CD4-positive, CD25-positive, alpha-beta regulatory T cell (primary cell): Measurements from ENCODE around the gene HOXB9. TPM values are rescaled to one million over a fixed set of nuclear protein-coding genes. Genes with fewer than 3 reads are reported as not detected.

ENCODE experiments used
- ATAC-seq, 2 donors: fragments of 150-1000 bp; cut with Tn5 transposase; one replicate each; pipeline ENCODE4 v1.10.0; 2021; ENCODE audit warnings: low read depth in 2 of 2, moderate number of reproducible peaks in 2 of 2, moderate library complexity in 1 of 2
- DNase-seq, 3 donors: peaks; one replicate each; pipeline versions ENCODE4 v3.0.0 to v3.0.0-alpha.2; 2012 to 2022; ENCODE audit warnings: mixed read lengths in 1 of 3
- H3K27ac ChIP-seq: one replicate; pipeline ENCODE4 v1.7.0; 2013; ENCODE audit warnings: mild to moderate bottlenecking, low read length; ENCODE audit not compliant: insufficient read depth, poor library complexity, severe bottlenecking
- H3K27me3 ChIP-seq: one replicate; pipeline ENCODE4 v1.7.0; 2013; ENCODE audit warnings: low read length; ENCODE audit not compliant: control insufficient read depth, insufficient read depth
- H3K36me3 ChIP-seq: one replicate; pipeline ENCODE4 v1.7.0; 2013; ENCODE audit warnings: mild to moderate bottlenecking, low read length, moderate library complexity; ENCODE audit not compliant: control insufficient read depth, insufficient read depth
- H3K4me1 ChIP-seq: 2 replicates; pipeline ENCODE4 v1.7.0; 2013; ENCODE audit warnings: mild to moderate bottlenecking, low read length; ENCODE audit not compliant: insufficient read depth, control insufficient read depth, poor library complexity, severe bottlenecking
- H3K4me3 ChIP-seq: one replicate; pipeline ENCODE4 v1.7.0; 2013; ENCODE audit warnings: low read depth, mild to moderate bottlenecking, low read length, moderate library complexity
- H3K9me3 ChIP-seq, 2 experiments: 1 replicate in 1 of 2; 2 replicates in 1 of 2; pipeline ENCODE4 v1.7.0; 2013; ENCODE audit warnings: low read length in 2 of 2, mild to moderate bottlenecking in 1 of 2, moderate library complexity in 1 of 2; ENCODE audit not compliant: control insufficient read depth in 2 of 2
- H3K27ac Mint-ChIP-seq, 3 donors: one replicate each; pipeline ENCODE4 v1.8.0; 2020 to 2022; ENCODE audit warnings: mild to moderate bottlenecking in 3 of 3, mixed read lengths in 3 of 3, moderate library complexity in 2 of 3
- H3K27me3 Mint-ChIP-seq: one replicate; pipeline ENCODE4 v1.8.0; 2022; ENCODE audit warnings: mild to moderate bottlenecking, mixed read lengths
- H3K36me3 Mint-ChIP-seq: one replicate; pipeline ENCODE4 v1.8.0; 2020; ENCODE audit warnings: mixed read lengths
- H3K4me1 Mint-ChIP-seq, 4 donors: one replicate each; pipeline ENCODE4 v1.8.0; 2020 to 2022; ENCODE audit warnings: mixed read lengths in 4 of 4, mild to moderate bottlenecking in 1 of 4
- H3K4me3 Mint-ChIP-seq, 4 donors: one replicate each; pipeline ENCODE4 v1.8.0; 2020 to 2022; ENCODE audit warnings: mild to moderate bottlenecking in 4 of 4, mixed read lengths in 4 of 4, moderate library complexity in 3 of 4
- H3K9me3 Mint-ChIP-seq, 7 donors: one replicate each; pipeline ENCODE4 v1.8.0; 2020 to 2022; ENCODE audit warnings: mixed read lengths in 7 of 7, mild to moderate bottlenecking in 3 of 7, moderate library complexity in 2 of 7
- polyA plus RNA-seq, 4 donors: library from polyadenylated mRNA; unstranded; fragments of 300-500 nt; fragmentation: Illumina TruSeq; gene quantifications; one replicate each; pipeline ENCODE4 v1.2.3, GENCODE V29; 2021
- total RNA-seq: library from RNA; stranded (reverse); gene quantifications from one replicate; pipeline ENCODE4 v1.2.3, GENCODE V29; 2022

HOXB9 gene
- total and polyA plus RNA-seq, 5 donors from 2014 or later: 0.25 TPM; not detected in 4

DNA sequence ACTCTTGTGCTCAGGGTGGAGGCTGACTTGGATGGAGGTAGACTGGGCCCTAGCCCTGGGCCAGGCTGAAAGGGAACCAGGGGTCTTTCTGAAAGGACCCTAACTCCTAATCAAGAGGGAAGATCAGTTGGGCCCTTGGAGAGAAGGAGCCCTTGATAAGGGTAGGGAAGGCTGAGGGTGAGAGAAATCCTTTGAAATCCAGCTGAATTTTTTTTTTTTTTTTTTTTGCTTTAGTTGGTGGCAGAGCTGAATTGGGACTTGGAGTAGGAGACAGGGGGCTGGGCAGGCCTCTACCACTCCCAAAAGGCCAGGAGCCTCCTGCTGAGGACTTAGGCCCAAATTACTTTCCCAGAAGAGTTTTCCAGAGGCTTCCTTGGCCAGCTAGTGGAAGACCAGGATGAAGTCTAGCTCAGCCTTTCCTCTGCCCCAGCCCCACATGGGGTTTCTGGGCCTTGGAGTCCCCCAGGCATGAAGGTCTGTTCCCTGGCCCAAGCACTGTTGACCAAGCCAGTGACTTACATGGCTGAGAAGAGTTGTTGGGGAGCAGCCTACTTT, 35.5 kb downstream of the HOXB9 start:
- Histone ChIP-seq H3K27me3 (peaks cover 45% of the 10 kb centered on the region), H3K9me3 (no peaks in the 10 kb centered on the region), H3K4me1 (peaks cover 27% of the 10 kb centered on the region), H3K27ac (no peak overlapping the region), H3K4me3 (no peak overlapping the region), H3K36me3 (no peaks in the 10 kb centered on the region)
- H3K36me3 Mint-ChIP-seq: no peaks in the 10 kb centered on the region
- H3K4me3 Mint-ChIP-seq: peak overlapping the region in 2 of 4 donors; percentile 16 to 52
- H3K9me3 Mint-ChIP-seq: no peaks in the 10 kb centered on the region
- DNase-seq (no peak), ATAC-seq (no peak)
- peaks cover 90% of the 10 kb centered on the region for H3K27me3 Mint-ChIP-seq
- H3K4me1 Mint-ChIP-seq: peaks cover 0 to 38% (median 26%) of the 10 kb centered on the region in 4 donors
- no peak overlapping the region for H3K27ac Mint-ChIP-seq

DNA sequence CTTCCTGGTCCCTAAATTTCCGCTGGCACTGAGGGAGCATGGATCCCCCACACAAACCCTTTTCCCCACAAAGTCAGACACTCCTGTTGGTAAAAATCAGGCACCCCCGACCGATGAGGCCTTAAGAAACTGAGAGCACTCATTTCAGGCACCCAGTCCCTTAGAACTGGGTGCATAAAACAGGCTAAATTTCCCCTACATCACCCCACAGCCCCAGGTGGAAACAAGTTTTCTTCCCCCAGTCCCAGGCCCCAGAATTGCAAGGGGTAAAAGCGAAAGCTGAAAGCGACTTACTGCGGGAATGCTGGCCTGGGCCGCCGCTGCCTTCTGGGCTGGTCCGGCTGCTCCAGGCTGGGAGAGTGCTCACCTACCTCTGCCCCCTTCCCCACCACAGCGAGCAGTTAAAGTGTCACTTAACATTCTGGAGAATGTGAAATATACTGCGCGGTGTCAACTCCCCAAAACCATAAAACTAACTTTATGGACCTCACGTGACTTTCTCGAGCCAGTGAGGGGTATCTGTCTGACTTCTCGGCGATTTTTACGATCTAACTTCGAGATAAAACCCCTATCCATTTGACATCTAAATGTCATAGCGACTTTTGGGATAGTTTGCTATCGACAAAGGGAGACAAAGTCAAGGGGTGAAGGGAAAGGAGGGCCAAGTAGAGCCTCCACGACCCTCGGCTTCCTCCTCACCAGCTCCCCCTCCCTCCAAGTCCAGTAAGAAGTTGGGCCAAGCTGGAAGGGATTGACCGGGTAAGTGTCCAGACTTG, 36.1 kb downstream of the HOXB9 start, which contains the start of gene HOXB3:
TSS of gene HOXB3 (minus strand) at position 411 of the 776 bp plus-strand sequence. CDS start 37,767 bp downstream, outside the sequence.
- peak within 1 kb of the TSS in 2 of 4 donors; percentile 16 to 52 for H3K4me3 Mint-ChIP-seq

DNA sequence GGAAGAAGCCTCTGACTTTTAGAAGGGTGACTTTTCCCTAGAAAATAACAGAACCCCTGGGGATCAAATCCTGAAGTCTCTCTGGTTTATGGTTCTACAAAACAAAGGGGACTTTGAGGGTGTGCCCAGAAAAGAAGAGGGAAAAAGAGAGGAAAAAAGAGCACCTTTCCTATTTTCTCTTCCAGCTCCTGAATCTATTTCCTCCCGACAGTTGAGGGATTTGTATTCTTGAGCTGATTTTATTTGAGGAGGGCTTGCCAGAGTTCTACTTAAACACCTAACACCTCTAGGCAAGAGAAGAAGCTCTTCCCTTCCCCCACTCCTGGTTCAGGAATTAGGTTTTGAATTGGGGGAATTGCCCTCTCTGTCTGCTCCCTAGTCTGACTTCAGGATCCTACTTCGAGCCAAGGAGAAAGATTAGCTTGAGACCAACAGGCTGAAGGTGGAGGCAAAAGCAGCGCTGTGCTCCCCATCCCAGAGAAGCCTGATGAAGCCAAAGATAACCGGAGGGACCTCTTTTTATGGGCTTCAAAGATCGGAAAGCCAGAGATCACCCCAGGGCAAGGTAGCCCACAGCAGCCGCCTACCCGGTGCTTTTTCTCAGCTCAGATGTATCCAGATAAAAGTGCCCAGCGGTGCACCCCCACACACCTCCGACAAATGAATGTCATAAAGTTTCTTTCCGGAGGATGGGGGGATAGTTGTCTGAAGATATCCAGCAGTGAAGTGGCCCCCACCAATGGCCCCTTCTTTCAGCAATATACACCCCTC, 36.9 kb downstream of the HOXB9 start:
- Mint-ChIP-seq H3K4me1 (peaks cover 0 to 47% (median 28%) of the 10 kb centered on the region in 4 donors), H3K27ac (no peak overlapping the region), H3K4me3 (peak overlapping the region in 1 of 4 donors; percentile 71), H3K9me3 (no peaks in the 10 kb centered on the region), H3K36me3 (no peaks in the 10 kb centered on the region), H3K27me3 (peaks cover 94% of the 10 kb centered on the region)
- no peaks in the 10 kb centered on the region for H3K36me3 ChIP-seq
- H3K27ac ChIP-seq: no peak overlapping the region
- H3K9me3 ChIP-seq: no peaks in the 10 kb centered on the region
- peaks cover 36% of the 10 kb centered on the region for H3K4me1 ChIP-seq
- ATAC-seq: no peak
- DNase-seq: no peak
- peaks cover 40% of the 10 kb centered on the region for H3K27me3 ChIP-seq
- H3K4me3 ChIP-seq: no peak overlapping the region

More for the DNA sequence above, 36.1 kb downstream of the HOXB9 start, which contains the start of gene HOXB3:
- Histone ChIP-seq H3K4me3 (no peak within 1 kb of the TSS), H3K27me3 (peaks cover 46% of the 10 kb centered on the region), H3K36me3 (no peaks in the 10 kb centered on the region), H3K4me1 (peaks cover 34% of the 10 kb centered on the region), H3K9me3 (no peaks in the 10 kb centered on the region), H3K27ac (no peak within 1 kb of the TSS)
- ATAC-seq (no peak), DNase-seq (no peak)
- Mint-ChIP-seq H3K27me3 (peaks cover 90% of the 10 kb centered on the region), H3K4me1 (peaks cover 0 to 45% (median 28%) of the 10 kb centered on the region in 4 donors), H3K9me3 (no peaks in the 10 kb centered on the region), H3K36me3 (no peaks in the 10 kb centered on the region), H3K27ac (no peak within 1 kb of the TSS)

- no peak overlapping the region for H3K27ac Mint-ChIP-seq
- peaks cover 46% of the 10 kb centered on the region for H3K27me3 ChIP-seq
Observed at GRCh38 chr17:48588528-48588927, 37.6 kb downstream of the HOXB9 start.

GRCh38 chr17:48588074-48588415, 38.1 kb downstream of the HOXB9 start:
- no peaks in the 10 kb centered on the region for H3K36me3 Mint-ChIP-seq
- H3K9me3 Mint-ChIP-seq: no peaks in the 10 kb centered on the region
- H3K4me1 ChIP-seq: peaks cover 26% of the 10 kb centered on the region
- no peak overlapping the region for H3K27ac ChIP-seq
- no peaks in the 10 kb centered on the region for H3K36me3 ChIP-seq
- peaks cover 50% of the 10 kb centered on the region for H3K27me3 ChIP-seq
- H3K27me3 Mint-ChIP-seq: peaks cover 100% of the 10 kb centered on the region
- ATAC-seq (no peak), DNase-seq (no peak)
- H3K4me3 Mint-ChIP-seq: peak overlapping the region in 2 of 4 donors; percentile 56 to 91
- H3K27ac Mint-ChIP-seq: no peak overlapping the region
- H3K9me3 ChIP-seq: no peaks in the 10 kb centered on the region
- peaks cover 6 to 45% (median 26%) of the 10 kb centered on the region in 4 donors for H3K4me1 Mint-ChIP-seq
- H3K4me3 ChIP-seq: no peak overlapping the region

More at GRCh38 chr17:48588528-48588927, 37.6 kb downstream of the HOXB9 start:
- DNase-seq (no peak), ATAC-seq (no peak)
- Mint-ChIP-seq H3K27me3 (peaks cover 100% of the 10 kb centered on the region), H3K9me3 (no peaks in the 10 kb centered on the region), H3K4me3 (peak overlapping the region in 1 of 4 donors; percentile 56), H3K36me3 (no peaks in the 10 kb centered on the region), H3K4me1 (peaks cover 6 to 46% (median 27%) of the 10 kb centered on the region in 4 donors)
- Histone ChIP-seq H3K4me1 (peaks cover 31% of the 10 kb centered on the region), H3K9me3 (no peaks in the 10 kb centered on the region), H3K27ac (no peak overlapping the region), H3K4me3 (no peak overlapping the region), H3K36me3 (no peaks in the 10 kb centered on the region)

DNA sequence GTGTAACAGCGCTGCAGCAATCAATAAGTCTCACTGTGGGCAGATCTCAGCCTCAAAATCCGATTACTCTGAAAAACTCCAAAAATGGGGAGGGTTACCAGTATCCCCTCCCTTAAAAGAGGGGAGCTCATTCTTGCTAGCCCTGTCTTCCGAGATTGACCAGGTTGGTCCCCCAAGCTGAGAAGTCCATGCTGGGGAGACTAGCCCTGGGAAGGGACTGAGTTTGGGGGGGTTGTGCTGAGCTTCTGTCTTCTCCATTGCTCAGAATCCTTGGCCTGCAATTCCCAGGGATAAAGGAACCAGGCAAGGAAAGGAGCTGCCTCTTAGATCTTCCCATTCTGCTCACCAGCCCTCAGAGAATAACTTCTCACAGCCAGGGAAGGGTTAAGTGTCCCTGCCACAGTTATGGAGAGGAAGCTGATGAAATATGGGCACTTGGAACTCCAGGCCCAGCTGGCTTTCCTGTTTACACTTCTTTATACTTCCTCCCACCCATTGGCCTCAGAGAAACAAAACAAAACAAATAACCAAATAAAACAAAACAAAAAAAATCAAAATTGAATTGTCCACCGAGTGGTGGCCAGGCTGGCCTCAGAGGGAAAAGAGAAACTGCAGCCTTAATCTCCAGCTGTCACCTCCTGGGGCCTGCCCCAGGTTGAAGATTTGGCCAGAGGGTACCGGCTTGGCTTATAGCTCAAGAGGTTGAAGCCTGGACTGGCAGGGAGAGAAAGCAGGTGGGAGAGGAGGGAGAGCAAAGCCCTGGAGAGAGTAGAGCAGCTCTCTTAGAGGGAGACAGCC, 38.7 kb downstream of the HOXB9 start:
- peaks cover 100% of the 10 kb centered on the region for H3K27me3 Mint-ChIP-seq
- Histone ChIP-seq H3K4me1 (peaks cover 24% of the 10 kb centered on the region), H3K9me3 (no peaks in the 10 kb centered on the region), H3K27me3 (peaks cover 54% of the 10 kb centered on the region), H3K4me3 (no peak overlapping the region), H3K27ac (no peak overlapping the region), H3K36me3 (no peaks in the 10 kb centered on the region)
- no peaks in the 10 kb centered on the region for H3K36me3 Mint-ChIP-seq
- no peak for ATAC-seq
- no peak for DNase-seq
- peaks cover 7 to 42% (median 24%) of the 10 kb centered on the region in 4 donors for H3K4me1 Mint-ChIP-seq
- no peaks in the 10 kb centered on the region for H3K9me3 Mint-ChIP-seq
- peak overlapping the region; percentile 11 to 91 (median 46) for H3K4me3 Mint-ChIP-seq
- no peak overlapping the region for H3K27ac Mint-ChIP-seq
